ENCODE results near the gene TCF19.
"Not testable (repeated sequence)": the region's sequence is repeated elsewhere in the genome, so short reads cannot be mapped to it uniquely, and the experiment has no call there.

- not testable (repeated sequence) for TF ChIP-seq POLR2A (IDR thresholded peaks at IDR 0.05)
- TF ChIP-seq, protein P1, sequence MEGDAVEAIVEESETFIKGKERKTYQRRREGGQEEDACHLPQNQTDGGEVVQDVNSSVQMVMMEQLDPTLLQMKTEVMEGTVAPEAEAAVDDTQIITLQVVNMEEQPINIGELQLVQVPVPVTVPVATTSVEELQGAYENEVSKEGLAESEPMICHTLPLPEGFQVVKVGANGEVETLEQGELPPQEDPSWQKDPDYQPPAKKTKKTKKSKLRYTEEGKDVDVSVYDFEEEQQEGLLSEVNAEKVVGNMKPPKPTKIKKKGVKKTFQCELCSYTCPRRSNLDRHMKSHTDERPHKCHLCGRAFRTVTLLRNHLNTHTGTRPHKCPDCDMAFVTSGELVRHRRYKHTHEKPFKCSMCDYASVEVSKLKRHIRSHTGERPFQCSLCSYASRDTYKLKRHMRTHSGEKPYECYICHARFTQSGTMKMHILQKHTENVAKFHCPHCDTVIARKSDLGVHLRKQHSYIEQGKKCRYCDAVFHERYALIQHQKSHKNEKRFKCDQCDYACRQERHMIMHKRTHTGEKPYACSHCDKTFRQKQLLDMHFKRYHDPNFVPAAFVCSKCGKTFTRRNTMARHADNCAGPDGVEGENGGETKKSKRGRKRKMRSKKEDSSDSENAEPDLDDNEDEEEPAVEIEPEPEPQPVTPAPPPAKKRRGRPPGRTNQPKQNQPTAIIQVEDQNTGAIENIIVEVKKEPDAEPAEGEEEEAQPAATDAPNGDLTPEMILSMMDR (IDR thresholded peaks at IDR 0.05): not testable (repeated sequence)
Observed at GRCh38 chr6:31185695-31186051, 27.3 kb downstream of the TCF19 start.
